GM12878 (cell line): ENCODE measurements around the gene OR6K3. TPM values are rescaled to one million over a fixed set of nuclear protein-coding genes. Genes with fewer than 3 reads are reported as not detected.

Source experiments
- ASH2L ChIP-seq: fragments of 300-600, 200-600 bp; sonication (generic); IDR thresholded peaks from 2 replicates; pipeline ENCODE4 v1.6.1; 2017; ENCODE audit warnings: low read depth, mild to moderate bottlenecking, borderline replicate concordance
- ATF2 ChIP-seq: IDR thresholded peaks from 2 replicates; pipeline ENCODE4 v1.6.1; 2012; ENCODE audit warnings: low read length, inconsistent platforms
- BRCA1 ChIP-seq: IDR thresholded peaks from 2 replicates; pipeline ENCODE4 v1.6.1; 2011; ENCODE audit warnings: low read depth, low read length, improper control_type of control experiment
- CHD2 ChIP-seq: IDR thresholded peaks from 2 replicates; pipeline ENCODE4 v1.6.1; 2011; ENCODE audit warnings: low read depth, low read length, improper control_type of control experiment, borderline replicate concordance
- CREB1 ChIP-seq: IDR thresholded peaks from 2 replicates; pipeline ENCODE4 v1.6.1; 2012; ENCODE audit warnings: low read depth, mild to moderate bottlenecking, inconsistent platforms
- CUX1 ChIP-seq: IDR thresholded peaks from 2 replicates; pipeline ENCODE4 v1.6.1; 2012; ENCODE audit warnings: improper control_type of control experiment, low read depth, low read length; ENCODE audit not compliant: insufficient replicate concordance
- EGR1 ChIP-seq, 2 experiments: IDR thresholded peaks; 1 replicate in 1 of 2; 2 replicates in 1 of 2; pipeline ENCODE4 v1.6.1; 2011 to 2012; ENCODE audit warnings: low read depth in 2 of 2, low read length in 2 of 2, borderline replicate concordance in 1 of 2, mild to moderate bottlenecking in 1 of 2, moderate library complexity in 1 of 2
- ETV6 ChIP-seq, 2 experiments: fragments of 450-650 bp in 1 of 2; IDR thresholded peaks in 1 of 2; conservative IDR thresholded peaks in 1 of 2; 2 replicates each; pipeline ENCODE4 v1.6.1; 2014; ENCODE audit warnings: antibody characterized with exemption in 1 of 2, borderline replicate concordance in 1 of 2, low read depth in 1 of 2, mild to moderate bottlenecking in 1 of 2, moderate library complexity in 1 of 2
- HDAC2 ChIP-seq: fragments of 200-600 bp; sonication (generic); IDR thresholded peaks from 2 replicates; pipeline ENCODE4 v1.6.1; 2017
- HDAC6 ChIP-seq: fragments of 200-600 bp; sonication (generic); IDR thresholded peaks from one replicate; pipeline ENCODE4 v1.8.0; 2017; ENCODE audit warnings: antibody characterized with exemption; ENCODE audit not compliant: unreplicated experiment
- LARP7 ChIP-seq: fragments of 450-650 bp; IDR thresholded peaks from 2 replicates; pipeline ENCODE4 v1.6.1; 2017; ENCODE audit warnings: mild to moderate bottlenecking
- MTA2 ChIP-seq: fragments of 450-650 bp; IDR thresholded peaks from 2 replicates; pipeline ENCODE4 v1.6.1; 2016; ENCODE audit warnings: low read depth, mild to moderate bottlenecking, moderate library complexity
- MXI1 ChIP-seq: fragments of 150-350 bp; IDR thresholded peaks from 2 replicates; pipeline ENCODE4 v1.6.1; 2011; ENCODE audit warnings: low read depth, mild to moderate bottlenecking, inconsistent platforms, low read length, improper control_type of control experiment
- NFIC ChIP-seq: IDR thresholded peaks from 2 replicates; pipeline ENCODE4 v1.6.1; 2012; ENCODE audit warnings: low read depth, mild to moderate bottlenecking, inconsistent platforms, low read length, moderate library complexity
- NRF1 ChIP-seq: conservative IDR thresholded peaks from 2 replicates; pipeline ENCODE4 v1.6.1; 2011; ENCODE audit warnings: mild to moderate bottlenecking, low read depth, low read length, improper control_type of control experiment
- SIN3A ChIP-seq: IDR thresholded peaks from 2 replicates; pipeline ENCODE4 v1.6.1; 2012; ENCODE audit warnings: low read depth, low read length, improper control_type of control experiment
- SREBF2 ChIP-seq: IDR thresholded peaks from 2 replicates; pipeline ENCODE4 v1.6.1; 2012; ENCODE audit warnings: mild to moderate bottlenecking, low read length
- STAT1 ChIP-seq: fragments of 450-650 bp; conservative IDR thresholded peaks from 2 replicates; pipeline ENCODE4 v1.6.1; 2014; ENCODE audit warnings: antibody characterized with exemption, mild to moderate bottlenecking
- SUPT20H ChIP-seq: IDR thresholded peaks from 2 replicates; pipeline ENCODE4 v1.6.1; 2011; ENCODE audit warnings: low read depth, mild to moderate bottlenecking, low read length, moderate library complexity, borderline replicate concordance; ENCODE audit not compliant: control insufficient read depth
- TAF1 ChIP-seq: IDR thresholded peaks from 2 replicates; pipeline ENCODE4 v1.6.1; 2011; ENCODE audit warnings: mild to moderate bottlenecking, low read depth, low read length, borderline replicate concordance
- TCF7 ChIP-seq: IDR thresholded peaks from 2 replicates; pipeline ENCODE4 v1.6.1; 2014; ENCODE audit warnings: antibody characterized with exemption, borderline replicate concordance
- WRNIP1 ChIP-seq: IDR thresholded peaks from 2 replicates; pipeline ENCODE4 v1.6.1; 2011; ENCODE audit warnings: low read depth, low read length, improper control_type of control experiment, borderline replicate concordance
- ZBTB33 ChIP-seq: fragments of 450-650 bp; IDR thresholded peaks from 2 replicates; pipeline ENCODE4 v1.6.1; 2017; ENCODE audit warnings: mild to moderate bottlenecking
- ZSCAN29 ChIP-seq: fragments of 450-650 bp; IDR thresholded peaks from 2 replicates; pipeline ENCODE4 v1.6.1; 2017; ENCODE audit warnings: mild to moderate bottlenecking, moderate library complexity
- ZZZ3 ChIP-seq: IDR thresholded peaks from 2 replicates; pipeline ENCODE4 v1.6.1; 2011; ENCODE audit warnings: low read depth; ENCODE audit not compliant: control insufficient read depth, insufficient read length
- polyA plus RNA-seq, 11 experiments: library from polyadenylated mRNA; depleted of rRNA in 4 of 11; unstranded in 6 of 11; stranded (reverse) in 5 of 11; fragments of >200 nt; fragmentation: Nextera tagmentation in 4 of 11; fragmentation: Illumina TruSeq in 1 of 11; extraction: Ambion mirVana in 4 of 11; extraction: Trizol in 1 of 11; gene quantifications; 1 replicate in 1 of 11; 2 replicates in 10 of 11; pipeline versions ENCODE4 v1.2.1 to v1.2.3, GENCODE V29; 2011 to 2016; ENCODE audit warnings: inconsistent platforms in 2 of 11, missing spikeins in 2 of 11, low read depth in 1 of 11
- total RNA-seq, 4 experiments: library from RNA; depleted of rRNA in 3 of 4; stranded (reverse); fragments of >200 nt in 3 of 4; fragmentation: Illumina TruSeq in 1 of 4; extraction: Trizol in 1 of 4; gene quantifications; 2 replicates each; pipeline versions ENCODE4 v1.2.1 to v1.2.3, GENCODE V29; 2013 to 2021

Gene OR6K3
- total and polyA plus RNA-seq, 10 of the 15 experiments (the other 5 are each of a cell fraction or from before 2014, with no cell fraction given), result not detected

GRCh38 chr1:158716335-158716734 lies 4.2 kb downstream of the OR6K3 start (continued):
- TF ChIP-seq ZBTB33 (no peak), ZZZ3 (no peak), NFIC (peak; percentile 84), TAF1 (no peak), ATF2 (peak; percentile 93), WRNIP1 (no peak), LARP7 (no peak), SIN3A (no peak), TCF7 (0 out of 2 replicates have a peak, but pooled peaks have one; percentile 24), ETV6 (conservative IDR thresholded peaks at IDR 0.05 in 1 of 2, IDR thresholded peaks at IDR 0.05 in 1 of 2; ENCODE audit: borderline replicate concordance in 1 of 2, low read depth in 1 of 2) (no peak), NRF1 (no peak), HDAC6 (no peak), MTA2 (peak; percentile 61), HDAC2 (no peak), CUX1 (no peak), ZSCAN29 (no peak), BRCA1 (no peak), SUPT20H (no peak), CREB1 (no peak), MXI1 (no peak), EGR1 (IDR thresholded peaks at IDR 0.05; ENCODE audit: borderline replicate concordance in 1 of 2, low read depth in 2 of 2, low read length in 2 of 2) (no peak), CHD2 (no peak), SREBF2 (no peak), STAT1 (no peak), ASH2L (no peak)
